Uterus (tissue), 4 donors: Measurements from ENCODE around the gene DHRS7B. TPM values are rescaled to one million over a fixed set of nuclear protein-coding genes. Genes with fewer than 3 reads are reported as not detected.

Experiments
- DNase-seq, 2 donors: peaks; one replicate each; pipeline ENCODE4 v3.0.0-alpha.2; 2019 to 2020
- H3K27ac ChIP-seq, 2 donors: fragments of 200-600 bp; sonication (generic); 1 replicate in 1 of 2; 2 replicates in 1 of 2; pipeline ENCODE4 v1.5.1; 2016 to 2018
- H3K27me3 ChIP-seq, 2 donors: fragments of 200-600 bp; sonication (generic); one replicate each; pipeline ENCODE4 v1.5.1; 2018 to 2019; ENCODE audit warnings: control low read depth in 1 of 2
- H3K36me3 ChIP-seq, 2 donors: fragments of 200-600 bp; sonication (generic); one replicate each; pipeline ENCODE4 v1.5.1; 2019; ENCODE audit warnings: control low read depth in 1 of 2
- H3K4me1 ChIP-seq, 2 donors: fragments of 200-600 bp; sonication (generic); one replicate each; pipeline ENCODE4 v1.5.1; 2018 to 2019; ENCODE audit warnings: control low read depth in 1 of 2
- H3K4me3 ChIP-seq, 2 donors: fragments of 200-600 bp; sonication (generic); 1 replicate in 1 of 2; 2 replicates in 1 of 2; pipeline ENCODE4 v1.5.1; 2018 to 2019; ENCODE audit warnings: mild to moderate bottlenecking in 1 of 2
- H3K9me3 ChIP-seq, 2 donors: fragments of 200-600 bp; sonication (generic); one replicate each; pipeline ENCODE4 v1.5.1; 2019; ENCODE audit warnings: control low read depth in 1 of 2
- POLR2A ChIP-seq, 2 donors: fragments of 450-650 bp; IDR thresholded peaks; one replicate each; pipeline ENCODE4 v1.6.1; 2016; ENCODE audit warnings: antibody characterized with exemption in 2 of 2, mild to moderate bottlenecking in 1 of 2, moderate library complexity in 1 of 2
- intact Hi-C: fragments of 100-400 bp; cut with DNase I; formaldehyde crosslinking; loops from one replicate; pipeline ENCODE4 v1.15.1; 2023; ENCODE audit warnings: low total_unique reads
- small RNA-seq: library from RNA; depleted of rRNA; stranded (forward); fragments of <200 nt; gene quantifications from one replicate; pipeline ENCODE3, GENCODE V24; 2016
- total RNA-seq, 4 donors: library from RNA; depleted of rRNA in 3 of 4; stranded (reverse); fragments of >200 nt in 3 of 4; gene quantifications; one replicate each; pipeline versions ENCODE4 v1.1.0 to v1.2.4, GENCODE V29; 2014 to 2023
- TF ChIP-seq, protein P1 (sequence below), 4 experiments: fragments of 200-600 bp in 2 of 4; fragments of 450-650 bp in 2 of 4; sonication (generic) in 2 of 4; IDR thresholded peaks; one replicate each; pipeline ENCODE4 v1.5.1; 2016 to 2019; ENCODE audit warnings: antibody characterized with exemption in 4 of 4, mild to moderate bottlenecking in 2 of 4, moderate library complexity in 1 of 4
- donor health status: DM: yes; HTN: yes; CAD: no.

DHRS7B gene
- total RNA-seq, 4 donors from 2014 or later = 21.5 to 42.6 (median 30.0) TPM

DNA sequence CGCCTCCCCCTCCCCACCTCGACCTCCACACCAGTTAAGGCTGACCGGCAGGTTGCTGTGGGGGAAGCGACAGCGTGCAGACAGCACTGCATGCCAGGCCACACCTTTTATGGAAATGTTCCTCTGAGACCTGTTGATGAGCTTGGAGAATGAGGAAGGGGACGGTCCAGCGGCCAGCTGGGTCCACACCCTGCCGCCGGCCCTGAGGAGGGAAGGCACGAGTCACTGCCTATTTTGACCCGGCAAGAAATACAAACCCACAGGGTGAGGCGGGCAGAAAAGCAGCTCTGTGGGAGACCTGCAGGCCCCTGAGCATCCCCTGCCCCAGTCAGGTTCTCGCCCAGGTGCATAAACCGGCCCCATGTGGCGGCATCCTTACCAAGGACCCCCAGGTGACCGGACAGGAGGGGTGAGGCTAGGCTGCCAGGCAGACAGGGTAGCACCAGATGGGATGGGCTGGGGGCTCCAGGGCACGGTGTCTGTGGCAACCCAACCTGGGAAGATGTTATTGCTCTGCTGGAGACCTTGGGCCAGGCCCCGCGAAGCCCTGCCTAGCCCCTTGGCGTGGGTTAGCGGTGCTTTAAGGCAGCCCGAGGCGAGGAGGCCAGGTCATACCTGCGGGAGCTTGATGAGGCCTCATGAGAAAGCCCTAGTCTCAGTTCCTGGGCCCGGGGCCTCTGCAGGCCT lies 113.7 kb downstream of the DHRS7B start:
- TF ChIP-seq, protein P1, sequence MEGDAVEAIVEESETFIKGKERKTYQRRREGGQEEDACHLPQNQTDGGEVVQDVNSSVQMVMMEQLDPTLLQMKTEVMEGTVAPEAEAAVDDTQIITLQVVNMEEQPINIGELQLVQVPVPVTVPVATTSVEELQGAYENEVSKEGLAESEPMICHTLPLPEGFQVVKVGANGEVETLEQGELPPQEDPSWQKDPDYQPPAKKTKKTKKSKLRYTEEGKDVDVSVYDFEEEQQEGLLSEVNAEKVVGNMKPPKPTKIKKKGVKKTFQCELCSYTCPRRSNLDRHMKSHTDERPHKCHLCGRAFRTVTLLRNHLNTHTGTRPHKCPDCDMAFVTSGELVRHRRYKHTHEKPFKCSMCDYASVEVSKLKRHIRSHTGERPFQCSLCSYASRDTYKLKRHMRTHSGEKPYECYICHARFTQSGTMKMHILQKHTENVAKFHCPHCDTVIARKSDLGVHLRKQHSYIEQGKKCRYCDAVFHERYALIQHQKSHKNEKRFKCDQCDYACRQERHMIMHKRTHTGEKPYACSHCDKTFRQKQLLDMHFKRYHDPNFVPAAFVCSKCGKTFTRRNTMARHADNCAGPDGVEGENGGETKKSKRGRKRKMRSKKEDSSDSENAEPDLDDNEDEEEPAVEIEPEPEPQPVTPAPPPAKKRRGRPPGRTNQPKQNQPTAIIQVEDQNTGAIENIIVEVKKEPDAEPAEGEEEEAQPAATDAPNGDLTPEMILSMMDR (IDR thresholded peaks at IDR 0.05) = no peak
- no peak for TF ChIP-seq POLR2A (IDR thresholded peaks at IDR 0.05)
- H3K36me3 ChIP-seq = no peaks in the 10 kb centered on the region
- H3K4me3 ChIP-seq = no peak overlapping the region
- DNase-seq = no peak
- H3K27ac ChIP-seq = no peak overlapping the region
- H3K4me1 ChIP-seq = no peaks in the 10 kb centered on the region
- no peaks in the 10 kb centered on the region for H3K9me3 ChIP-seq
- intact Hi-C loops = no loop called here
- H3K27me3 ChIP-seq = no peaks in the 10 kb centered on the region

Small RNA genes within 50 kb of the gene (small RNA-seq; reads per million reads assigned to genes)
- gene RN7SL426P = not detected

Other genes with a start within 250 kb of the DHRS7B start
- gene USP22, start 84.0 kb upstream of the DHRS7B start, total RNA-seq = 100 to 1,000 TPM; 110 to 299 (median 189) TPM
- 10 to 100 TPM in 3 of 4 donors, 1 to 10 TPM in 1; 6.9 to 23.8 (median 15.3) TPM for gene TMEM11, start 87.2 kb downstream of the DHRS7B start, total RNA-seq
- gene NATD1, start 126.4 kb downstream of the DHRS7B start, total RNA-seq = 1 to 10 TPM; 2.1 to 4.9 (median 3.8) TPM
- 10 to 100 TPM in 3 of 4 donors, 1 to 10 TPM in 1; 3.3 to 37.0 (median 12.5) TPM for gene MAP2K3, start 157.7 kb downstream of the DHRS7B start, total RNA-seq
- gene KCNJ12, start 249.4 kb downstream of the DHRS7B start, total RNA-seq = 10 to 100 TPM in 1 of 4 donors, 1 to 10 TPM in 2, under 1 TPM in 1; 0.51 to 11.8 (median 5.3) TPM